BJ (cell line): Measurements from ENCODE around the gene DCTPP1. TPM values are rescaled to one million over a fixed set of nuclear protein-coding genes. Genes with fewer than 3 reads are reported as not detected.
A peak's percentile ranks its signal among the peaks of the same experiment; 100 is the strongest.

Experiments
- CTCF ChIA-PET: fragments of 350-600 bp; formaldehyde crosslinking; extraction: SDS; loops from one replicate; lab custom pipeline; 2021; ENCODE audit warnings: antibody characterized with exemption, inconsistent platforms; lab: Yijun Ruan, JAX
- POLR2A ChIA-PET: fragments of 300-600 bp; sonication (Branson Sonifier 250); formaldehyde crosslinking; extraction: SDS; loops from one replicate; lab custom pipeline; 2021; ENCODE audit warnings: antibody characterized with exemption; lab: Charles Lee
- DNase-seq: peaks from one replicate; pipeline ENCODE4 v3.0.0-alpha.2; 2011; ENCODE audit warnings: low read depth
- H3K27me3 ChIP-seq: 2 replicates; pipeline ENCODE4 v1.6.0; 2011; ENCODE audit warnings: low read length; ENCODE audit not compliant: control insufficient read depth, insufficient read depth
- H3K36me3 ChIP-seq: 2 replicates; pipeline ENCODE4 v1.5.1; 2011; ENCODE audit warnings: low read length; ENCODE audit not compliant: control insufficient read depth, insufficient read depth
- H3K4me3 ChIP-seq: 2 replicates; pipeline ENCODE4 v1.5.1; 2011; ENCODE audit warnings: low read depth, mild to moderate bottlenecking, control low read depth, low read length
- CTCF ChIP-seq: IDR thresholded peaks from 2 replicates; pipeline ENCODE4 v1.5.1; 2011; ENCODE audit warnings: low read depth, mild to moderate bottlenecking, control low read depth, inconsistent platforms, low read length, moderate library complexity; ENCODE audit not compliant: insufficient read depth
- polyA plus RNA-seq: library from polyadenylated mRNA; depleted of rRNA; stranded (reverse); fragments of >200 nt; gene quantifications from 2 replicates; pipeline ENCODE4 v1.2.3, GENCODE V29; 2011

DCTPP1 gene
- polyA plus RNA-seq, 1 experiment = 33.9 TPM

DNA sequence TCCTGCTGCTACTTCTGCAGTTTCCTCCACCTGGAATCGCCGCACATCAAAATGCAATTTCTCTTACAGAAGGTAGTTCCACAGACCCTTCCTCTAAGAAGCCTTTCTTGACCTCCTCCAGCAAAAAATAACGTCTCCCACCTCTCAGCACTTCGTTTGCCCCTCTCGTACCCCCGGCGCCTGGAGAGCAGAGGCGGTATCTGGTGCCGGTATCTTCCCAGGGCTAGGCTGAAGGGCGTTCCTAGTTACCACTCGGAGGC is 482 bp downstream of the DCTPP1 start:
- POLR2A ChIA-PET = no interaction called here
- Histone ChIP-seq H3K27me3 (no peaks in the 10 kb centered on the region), H3K36me3 (peaks cover 2% of the 10 kb centered on the region; the same call in 1 of the 2 replicates), H3K4me3 (peak overlapping the region; percentile 94)
- DNase-seq = no peak
- TF ChIP-seq CTCF = no peak
- CTCF ChIA-PET = interaction anchor here (0.7 to 1.7 kb wide), 19 partner anchors 9 to 338 kb away, joined by 3 to 12 read pairs (median 4); partner anchors contain the start of genes SEPHS2, TBX6, ZNF688 and ZNF747

DNA sequence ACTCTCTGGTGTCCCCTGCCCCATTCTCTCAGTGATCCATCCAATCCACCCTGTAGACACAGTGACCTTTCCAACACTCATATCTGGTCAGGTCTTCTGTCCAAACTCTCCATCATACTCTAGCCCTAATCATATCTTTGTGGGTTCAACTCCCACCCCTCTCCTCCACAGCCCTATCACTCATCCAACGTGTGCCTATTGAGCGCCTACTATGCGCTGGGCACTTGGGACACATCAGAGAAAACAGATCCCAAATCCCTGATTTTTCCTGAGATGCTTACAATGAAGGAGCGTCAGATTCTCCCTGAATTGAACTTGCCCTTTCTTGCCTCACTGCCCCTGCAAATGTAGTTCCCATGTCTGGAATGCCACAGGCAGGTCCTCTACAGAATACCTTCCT is 1.8 kb downstream of the DCTPP1 start:
- no peak for DNase-seq
- CTCF ChIA-PET = no interaction called here
- H3K36me3 ChIP-seq = peaks cover 4% of the 10 kb centered on the region; the same call in 1 of the 2 replicates
- POLR2A ChIA-PET = no interaction called here
- H3K27me3 ChIP-seq = no peaks in the 10 kb centered on the region
- no peak for TF ChIP-seq CTCF
- no peak overlapping the region for H3K4me3 ChIP-seq

GRCh38 chr16:30421010-30421409 is 8.8 kb downstream of the DCTPP1 start:
- no peak for TF ChIP-seq CTCF
- Histone ChIP-seq H3K27me3 (no peaks in the 10 kb centered on the region), H3K4me3 (no peak overlapping the region), H3K36me3 (peaks cover 4% of the 10 kb centered on the region; the same call in 1 of the 2 replicates)
- DNase-seq = no peak
- POLR2A ChIA-PET = no interaction called here
- CTCF ChIA-PET = interaction anchor here (0.6 to 1.3 kb wide), 3 partner anchors 9 to 208 kb away, joined by 3 to 11 read pairs (median 5); partner anchors contain the start of gene DCTPP1

- Histone ChIP-seq H3K4me3 (peak overlapping the region; percentile 53), H3K27me3 (no peaks in the 10 kb centered on the region), H3K36me3 (peaks cover 2% of the 10 kb centered on the region; the same call in 1 of the 2 replicates)
- DNase-seq = no peak
- CTCF ChIA-PET = interaction anchor here (0.9 to 1.7 kb wide), 5 partner anchors 9 to 327 kb away, joined by 3 to 9 read pairs (median 4); partner anchors contain the start of genes DCTPP1 and TBX6
- TF ChIP-seq CTCF = no peak
- POLR2A ChIA-PET = interaction anchor here (0.7 to 1.1 kb wide), 2 partner anchors 11 to 68 kb away, joined by 3 read pairs; partner anchors contain the start of gene ZNF771
Measured at GRCh38 chr16:30418350-30419181, 11.3 kb downstream of the DCTPP1 start.
